K562 (cell line): ENCODE data around the gene GYG1. TPM values are rescaled to one million over a fixed set of nuclear protein-coding genes. Genes with fewer than 3 reads are reported as not detected.

Experiments used
- ATAC-seq: fragments of 200-7000 bp; cut with Tn5 transposase; 3 replicates; pipeline ENCODE4 v1.9.1; 2020; ENCODE audit warnings: moderate library complexity
- BruUV-seq: library from RNA; stranded (reverse); fragments of 400-500 nt; replicated peaks from 2 replicates; lab custom pipeline; 2021; lab: Mats Ljungman, UMichigan
- CTCF ChIA-PET: fragments of 300-600 bp; formaldehyde crosslinking; extraction: SDS; loops from one replicate; lab custom pipeline; 2021; ENCODE audit warnings: low intra/inter-chr PET ratio; lab: Yijun Ruan, JAX
- POLR2A ChIA-PET: fragments of 300-600, 350-650 bp; sonication (Branson Sonifier 250); formaldehyde crosslinking; extraction: SDS; loops from one replicate; lab custom pipeline; 2021; ENCODE audit warnings: antibody characterized with exemption, inconsistent platforms; lab: Yijun Ruan, JAX
- DNase-seq, 4 experiments: peaks; one replicate each; pipeline versions ENCODE4 v3.0.0 to v3.0.0-alpha.2; 2011 to 2018; ENCODE audit warnings: low spot score in 3 of 4, mixed read lengths in 3 of 4; ENCODE audit errors: extremely low read depth in 1 of 4
- FAIRE-seq: peaks from 2 replicates; lab custom pipeline; 2011; peaks lifted over from hg19 to GRCh38; lab: Jason Lieb, UNC
- H2AFZ ChIP-seq: 2 replicates; pipeline ENCODE4 v1.6.0; 2011; ENCODE audit warnings: low read depth, low read length, control low read depth, inconsistent platforms
- H3K27ac ChIP-seq: fragments of 200-600 bp; 3 replicates; pipeline ENCODE4 v1.8.0; 2011; ENCODE audit warnings: low read depth, mild to moderate bottlenecking, control low read depth, inconsistent platforms, low read length, moderate library complexity, mixed read lengths; ENCODE audit errors: extremely low read depth
- H3K27me3 ChIP-seq, 2 experiments: fragments of 300-600 bp in 1 of 2; 2 replicates in 1 of 2; 3 replicates in 1 of 2; pipeline versions ENCODE4 v1.6.0 to v1.8.0; 2011; ENCODE audit warnings: inconsistent platforms in 2 of 2, low read length in 2 of 2, mild to moderate bottlenecking in 1 of 2, mixed read lengths in 1 of 2, moderate library complexity in 1 of 2; ENCODE audit not compliant: control insufficient read depth in 2 of 2, insufficient read depth in 2 of 2
- H3K36me3 ChIP-seq: fragments of 300-600 bp; 3 replicates; pipeline ENCODE4 v1.8.0; 2011; ENCODE audit warnings: mild to moderate bottlenecking, low read length, inconsistent platforms; ENCODE audit not compliant: control insufficient read depth, insufficient read depth
- H3K4me1 ChIP-seq, 2 experiments: fragments of 200-600 bp in 1 of 2; replicated peaks in 1 of 2; 2 replicates in 1 of 2; 3 replicates in 1 of 2; pipeline versions ENCODE4 v1.5.1 to v1.8.0; 2011; ENCODE audit warnings: inconsistent platforms in 2 of 2, low read length in 2 of 2, mild to moderate bottlenecking in 1 of 2, mixed read lengths in 1 of 2, moderate library complexity in 1 of 2; ENCODE audit not compliant: control insufficient read depth in 2 of 2, insufficient read depth in 2 of 2
- H3K4me2 ChIP-seq: 2 replicates; pipeline ENCODE4 v1.6.1; 2011; ENCODE audit warnings: low read length, control low read depth, inconsistent platforms, mixed read lengths; ENCODE audit not compliant: insufficient read depth
- H3K4me3 ChIP-seq: fragments of 200-600 bp; sonication (generic), shearing (Covaris generic); 2 replicates; pipeline ENCODE4 v1.5.1; 2016; ENCODE audit warnings: control low read depth, inconsistent platforms
- H3K79me2 ChIP-seq: fragments of 200-600 bp; 3 replicates; pipeline ENCODE4 v1.8.0; 2011; ENCODE audit warnings: low read length, inconsistent platforms; ENCODE audit not compliant: control insufficient read depth, insufficient read depth
- H3K9ac ChIP-seq, 2 experiments: 2 replicates each; pipeline versions ENCODE4 v1.6.0 to v1.6.1; 2011; ENCODE audit warnings: low read depth in 2 of 2, low read length in 2 of 2, control low read depth in 1 of 2, inconsistent platforms in 1 of 2, mild to moderate bottlenecking in 1 of 2, mixed read lengths in 1 of 2; ENCODE audit not compliant: insufficient read depth in 1 of 2
- H3K9me1 ChIP-seq: one replicate; pipeline ENCODE4 v1.6.0; 2011; ENCODE audit warnings: inconsistent platforms, mild to moderate bottlenecking, low read length, moderate library complexity; ENCODE audit not compliant: control insufficient read depth, insufficient read depth
- H3K9me3 ChIP-seq: replicated peaks from 2 replicates; pipeline ENCODE4 v1.5.1; 2011; ENCODE audit warnings: low read depth, low read length, inconsistent platforms; ENCODE audit not compliant: control insufficient read depth, insufficient read depth
- H4K20me1 ChIP-seq: replicated peaks from 2 replicates; pipeline ENCODE4 v1.6.1; 2011; ENCODE audit warnings: low read length, inconsistent platforms, mixed read lengths; ENCODE audit not compliant: control insufficient read depth, insufficient read depth
- FOXJ3 ChIP-seq: sonication (generic); formaldehyde crosslinking; IDR thresholded peaks from 2 replicates; pipeline ENCODE4 v1.4.0; 2020; ENCODE audit warnings: mild to moderate bottlenecking, missing genetic modification reagents
- JUND ChIP-seq, 2 experiments: IDR thresholded peaks; 2 replicates in 1 of 2; 3 replicates in 1 of 2; pipeline ENCODE4 v1.6.1; 2011; ENCODE audit warnings: borderline replicate concordance in 2 of 2, low read depth in 2 of 2, low read length in 2 of 2, improper control_type of control experiment in 1 of 2, missing biosample characterization in 1 of 2, missing genetic modification characterization in 1 of 2, missing genetic modification reagents in 1 of 2
- RAD51 ChIP-seq: fragments of 450-650 bp; IDR thresholded peaks from 2 replicates; pipeline ENCODE4 v1.7.1; 2016; ENCODE audit warnings: low read depth, mild to moderate bottlenecking, borderline replicate concordance
- SAP30 ChIP-seq: fragments of 200-600 bp; sonication (generic); IDR thresholded peaks from 2 replicates; pipeline ENCODE4 v1.6.1; 2012; ENCODE audit warnings: borderline replicate concordance, low read depth, mild to moderate bottlenecking, moderate library complexity, low read length, control low read depth, inconsistent platforms; ENCODE audit not compliant: insufficient read depth, poor library complexity, severe bottlenecking
- TSC22D4 ChIP-seq: fragments of 450-650 bp; IDR thresholded peaks from 2 replicates; pipeline ENCODE4 v1.6.1; 2016; ENCODE audit warnings: missing genetic modification characterization, missing biosample characterization, control low read depth
- ZFX ChIP-seq: sonication (generic); formaldehyde crosslinking; IDR thresholded peaks from 2 replicates; pipeline ENCODE4 v1.8.0; 2022; ENCODE audit warnings: mild to moderate bottlenecking, missing genetic modification reagents, moderate library complexity
- WGBS: fragments of 100-300 bp; shearing (Covaris generic); methylation state at CpG from one replicate; pipeline ENCODE4 v1.1.6; 2016; ENCODE audit warnings: low coverage, mixed read lengths; ENCODE audit not compliant: insufficient coverage; ENCODE audit errors: missing lambda C conversion rate; 5-methylcytosine and 5-hydroxymethylcytosine counted together
- in situ Hi-C: fragments of 300-500 bp; cut with MboI; formaldehyde crosslinking; loops from 4 replicates; pipeline ENCODE4 v1.15.0; 2018; ENCODE audit warnings: inconsistent platforms, mixed read lengths
- intact Hi-C: fragments of 100-400 bp; cut with micrococcal nuclease; formaldehyde crosslinking; loops from 2 replicates; pipeline ENCODE4 v1.14.2; 2022
- polyA plus RNA-seq, 8 experiments: library from polyadenylated mRNA; depleted of rRNA in 4 of 8; stranded (reverse) in 5 of 8; unstranded in 3 of 8; fragments of >200 nt; fragmentation: Nextera tagmentation in 2 of 8; fragmentation: Illumina TruSeq in 1 of 8; extraction: Ambion mirVana in 2 of 8; extraction: Trizol in 1 of 8; gene quantifications; 2 replicates each; pipeline versions ENCODE4 v1.2.1 to v1.2.3, GENCODE V29; 2011 to 2014; ENCODE audit warnings: inconsistent platforms in 1 of 8, missing spikeins in 1 of 8
- total RNA-seq, 7 experiments: library from RNA; depleted of rRNA in 6 of 7; stranded (reverse); fragments of >200 nt in 6 of 7; fragmentation: Illumina TruSeq in 2 of 7; extraction: Trizol in 2 of 7; gene quantifications; 2 replicates each; pipeline versions ENCODE4 v1.2.1 to v1.2.3, GENCODE V29; 2011 to 2021; ENCODE audit warnings: low replicate concordance in 1 of 7
- TF ChIP-seq, protein P1 (sequence below): fragments of 200-400 bp; formaldehyde crosslinking; IDR thresholded peaks from 2 replicates; pipeline ENCODE4 v1.6.1; 2017; ENCODE audit warnings: mild to moderate bottlenecking, low read depth, low read length, moderate library complexity
- TF ChIP-seq, protein P2 (sequence below): sonication (generic); formaldehyde crosslinking; IDR thresholded peaks from 2 replicates; pipeline ENCODE4 v1.8.0; 2022; ENCODE audit warnings: missing genetic modification reagents, mild to moderate bottlenecking, borderline replicate concordance
- TF ChIP-seq, protein P3 (sequence below): fragments of 450-650 bp; IDR thresholded peaks from 2 replicates; pipeline ENCODE4 v1.7.1; 2018; ENCODE audit warnings: mild to moderate bottlenecking, low read depth; ENCODE audit not compliant: partially characterized antibody

GYG1 gene
- total and polyA plus RNA-seq, 9 of the 15 experiments (the other 6 are each of a cell fraction or from before 2014, with no cell fraction given), result 14.6 to 38.4 (median 24.6) TPM

DNA sequence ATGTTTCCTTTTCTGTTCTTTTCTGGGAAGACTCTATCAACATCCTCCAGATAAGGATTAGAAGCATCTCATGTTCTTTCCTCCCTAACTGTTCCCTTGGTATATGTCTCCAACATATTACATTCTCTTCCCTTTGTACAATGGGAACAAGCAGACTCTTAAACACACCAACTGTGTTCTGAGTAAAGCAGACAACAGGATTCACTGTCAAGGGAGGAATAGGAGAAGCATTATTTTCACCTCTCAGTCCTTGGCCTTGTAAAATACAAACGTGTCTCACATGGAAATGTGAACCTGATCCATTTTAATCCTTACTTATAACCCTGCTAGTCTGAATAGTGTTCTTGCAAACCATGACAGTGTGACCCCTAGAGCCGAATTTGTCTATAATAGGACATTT, 19.6 kb downstream of the GYG1 start:
- 36% methylated on average over 2 of the region's 2 CpGs for WGBS
- H3K4me3 ChIP-seq, result no peak overlapping the region
- H3K27me3 ChIP-seq, result no peaks in the 10 kb centered on the region
- H3K36me3 ChIP-seq, result peaks cover 27% of the 10 kb centered on the region
- H4K20me1 ChIP-seq, result no peaks in the 10 kb centered on the region
- intact Hi-C loops, result no loop called here
- DNase-seq (no peak), ATAC-seq (no peak), FAIRE-seq (no peak)
- CTCF ChIA-PET, result no interaction called here
- H3K27ac ChIP-seq, result no peak overlapping the region
- POLR2A ChIA-PET, result no interaction called here
- H3K4me2 ChIP-seq, result no peak overlapping the region
- H2AFZ ChIP-seq, result no peak overlapping the region
- in situ Hi-C loops, result no loop called here
- BruUV-seq, result no TSS peak
- H3K9me1 ChIP-seq, result no peaks in the 10 kb centered on the region
- TF ChIP-seq ZFX (CRISPR knock-in tag) (no peak), SAP30 (no peak), RAD51 (no peak), FOXJ3 (CRISPR knock-in tag) (no peak), JUND (IDR thresholded peaks at IDR 0.05; ENCODE audit: borderline replicate concordance, low read depth, low read length) (no peak), JUND (tag; IDR thresholded peaks at IDR 0.05; ENCODE audit: borderline replicate concordance, low read depth, low read length) (no peak)
- H3K9ac ChIP-seq, result no peak overlapping the region
- no peaks in the 10 kb centered on the region for H3K79me2 ChIP-seq
- H3K9me3 ChIP-seq, result no peaks in the 10 kb centered on the region
- no peaks in the 10 kb centered on the region; a peak in 1 of 5 replicates for H3K4me1 ChIP-seq

DNA sequence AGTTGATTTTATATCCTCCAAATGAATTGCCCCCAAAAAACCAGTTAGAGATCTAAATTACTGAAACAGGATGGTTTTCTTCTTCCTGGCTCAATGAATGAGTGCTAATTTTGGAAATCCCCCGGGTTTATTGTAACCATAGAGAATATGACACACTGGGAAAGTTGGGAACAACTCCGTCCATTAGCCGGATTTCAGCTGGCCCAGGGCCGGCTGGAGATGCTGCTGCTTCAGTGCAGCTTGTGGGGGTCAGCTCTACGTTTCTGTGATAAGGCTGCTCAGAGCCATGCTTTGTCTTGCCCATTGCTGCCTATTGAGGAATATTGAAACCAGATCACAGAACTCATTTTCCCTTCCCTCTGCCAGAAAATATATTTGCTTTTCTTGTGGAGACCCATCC, 20.3 kb downstream of the GYG1 start:
- no peak overlapping the region for H3K27ac ChIP-seq
- no peak overlapping the region for H2AFZ ChIP-seq
- no peaks in the 10 kb centered on the region for H3K79me2 ChIP-seq
- no peaks in the 10 kb centered on the region for H4K20me1 ChIP-seq
- DNase-seq, result no peak
- H3K9me1 ChIP-seq, result no peaks in the 10 kb centered on the region
- ChIA-PET CTCF (no interaction called here), POLR2A (no interaction called here)
- 78% methylated on average over 4 of the region's 5 CpGs for WGBS
- H3K36me3 ChIP-seq, result peaks cover 32% of the 10 kb centered on the region
- no peak overlapping the region for H3K9ac ChIP-seq
- H3K4me3 ChIP-seq, result no peak overlapping the region
- in situ Hi-C loops (no loop called here), intact Hi-C loops (no loop called here)
- TF ChIP-seq, protein P1, sequence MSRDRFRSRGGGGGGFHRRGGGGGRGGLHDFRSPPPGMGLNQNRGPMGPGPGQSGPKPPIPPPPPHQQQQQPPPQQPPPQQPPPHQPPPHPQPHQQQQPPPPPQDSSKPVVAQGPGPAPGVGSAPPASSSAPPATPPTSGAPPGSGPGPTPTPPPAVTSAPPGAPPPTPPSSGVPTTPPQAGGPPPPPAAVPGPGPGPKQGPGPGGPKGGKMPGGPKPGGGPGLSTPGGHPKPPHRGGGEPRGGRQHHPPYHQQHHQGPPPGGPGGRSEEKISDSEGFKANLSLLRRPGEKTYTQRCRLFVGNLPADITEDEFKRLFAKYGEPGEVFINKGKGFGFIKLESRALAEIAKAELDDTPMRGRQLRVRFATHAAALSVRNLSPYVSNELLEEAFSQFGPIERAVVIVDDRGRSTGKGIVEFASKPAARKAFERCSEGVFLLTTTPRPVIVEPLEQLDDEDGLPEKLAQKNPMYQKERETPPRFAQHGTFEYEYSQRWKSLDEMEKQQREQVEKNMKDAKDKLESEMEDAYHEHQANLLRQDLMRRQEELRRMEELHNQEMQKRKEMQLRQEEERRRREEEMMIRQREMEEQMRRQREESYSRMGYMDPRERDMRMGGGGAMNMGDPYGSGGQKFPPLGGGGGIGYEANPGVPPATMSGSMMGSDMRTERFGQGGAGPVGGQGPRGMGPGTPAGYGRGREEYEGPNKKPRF, result no peak
- TF ChIP-seq, protein P2, sequence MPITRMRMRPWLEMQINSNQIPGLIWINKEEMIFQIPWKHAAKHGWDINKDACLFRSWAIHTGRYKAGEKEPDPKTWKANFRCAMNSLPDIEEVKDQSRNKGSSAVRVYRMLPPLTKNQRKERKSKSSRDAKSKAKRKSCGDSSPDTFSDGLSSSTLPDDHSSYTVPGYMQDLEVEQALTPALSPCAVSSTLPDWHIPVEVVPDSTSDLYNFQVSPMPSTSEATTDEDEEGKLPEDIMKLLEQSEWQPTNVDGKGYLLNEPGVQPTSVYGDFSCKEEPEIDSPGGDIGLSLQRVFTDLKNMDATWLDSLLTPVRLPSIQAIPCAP (CRISPR knock-in tag), result no peak
- TF ChIP-seq, protein P3, sequence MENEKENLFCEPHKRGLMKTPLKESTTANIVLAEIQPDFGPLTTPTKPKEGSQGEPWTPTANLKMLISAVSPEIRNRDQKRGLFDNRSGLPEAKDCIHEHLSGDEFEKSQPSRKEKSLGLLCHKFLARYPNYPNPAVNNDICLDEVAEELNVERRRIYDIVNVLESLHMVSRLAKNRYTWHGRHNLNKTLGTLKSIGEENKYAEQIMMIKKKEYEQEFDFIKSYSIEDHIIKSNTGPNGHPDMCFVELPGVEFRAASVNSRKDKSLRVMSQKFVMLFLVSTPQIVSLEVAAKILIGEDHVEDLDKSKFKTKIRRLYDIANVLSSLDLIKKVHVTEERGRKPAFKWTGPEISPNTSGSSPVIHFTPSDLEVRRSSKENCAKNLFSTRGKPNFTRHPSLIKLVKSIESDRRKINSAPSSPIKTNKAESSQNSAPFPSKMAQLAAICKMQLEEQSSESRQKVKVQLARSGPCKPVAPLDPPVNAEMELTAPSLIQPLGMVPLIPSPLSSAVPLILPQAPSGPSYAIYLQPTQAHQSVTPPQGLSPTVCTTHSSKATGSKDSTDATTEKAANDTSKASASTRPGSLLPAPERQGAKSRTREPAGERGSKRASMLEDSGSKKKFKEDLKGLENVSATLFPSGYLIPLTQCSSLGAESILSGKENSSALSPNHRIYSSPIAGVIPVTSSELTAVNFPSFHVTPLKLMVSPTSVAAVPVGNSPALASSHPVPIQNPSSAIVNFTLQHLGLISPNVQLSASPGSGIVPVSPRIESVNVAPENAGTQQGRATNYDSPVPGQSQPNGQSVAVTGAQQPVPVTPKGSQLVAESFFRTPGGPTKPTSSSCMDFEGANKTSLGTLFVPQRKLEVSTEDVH, result no peak
- no peak for TF ChIP-seq TSC22D4 (tag)
- no peak for FAIRE-seq
- BruUV-seq, result no TSS peak
- H3K27me3 ChIP-seq, result no peaks in the 10 kb centered on the region
- no peak overlapping the region for H3K4me2 ChIP-seq
- H3K9me3 ChIP-seq, result no peaks in the 10 kb centered on the region
- ATAC-seq, result no peak
- H3K4me1 ChIP-seq, result no peaks in the 10 kb centered on the region; a peak in 1 of 5 replicates
